Colonic mucosa (tissue), 4 donors: ENCODE data around the gene ARHGEF10L. TPM values are rescaled to one million over a fixed set of nuclear protein-coding genes. Genes with fewer than 3 reads are reported as not detected.

Source experiments
- DNase-seq: peaks from one replicate; pipeline ENCODE4 v3.0.0-alpha.2; 2020
- H3K27ac ChIP-seq: fragments of 200-600 bp; one replicate; pipeline ENCODE4 v1.8.0; 2021
- H3K27me3 ChIP-seq: fragments of 200-600 bp; one replicate; pipeline ENCODE4 v1.8.0; 2021
- H3K36me3 ChIP-seq: fragments of 200-600 bp; one replicate; pipeline ENCODE4 v1.8.0; 2021
- H3K4me1 ChIP-seq: fragments of 200-600 bp; one replicate; pipeline ENCODE4 v1.8.0; 2021; ENCODE audit warnings: mild to moderate bottlenecking
- H3K4me3 ChIP-seq: fragments of 200-600 bp; one replicate; pipeline ENCODE4 v1.8.0; 2021
- H3K9ac ChIP-seq, 2 donors: one replicate each; pipeline ENCODE4 v1.7.0; 2013; ENCODE audit warnings: control low read depth in 2 of 2, low read depth in 2 of 2, low read length in 2 of 2
- H3K9me3 ChIP-seq: fragments of 200-600 bp; one replicate; pipeline ENCODE4 v1.8.0; 2021
- intact Hi-C: fragments of 100-400 bp; cut with DNase I; formaldehyde crosslinking; loops from one replicate; pipeline ENCODE4 v1.14.1; 2022
- total RNA-seq, 2 donors: library from RNA; stranded (reverse); fragmentation: NEBNext Ultra II Directional in 1 of 2; extraction: Animal tissue kit (Norgen Biotek cat#: 25700) in 1 of 2; gene quantifications; one replicate each; pipeline ENCODE4 v1.2.1, GENCODE V29; 2021
- TF ChIP-seq, protein P1 (sequence below): fragments of 200-600 bp; IDR thresholded peaks from one replicate; pipeline ENCODE4 v1.8.0; 2022; ENCODE audit warnings: antibody characterized with exemption, mild to moderate bottlenecking
- donor health status: healthy.
- donor health status: DM: no; HTN: no; CAD: no.
- donor health status: DM: no; HTN: no; CAD: no.

The ARHGEF10L gene
- total RNA-seq, 2 donors from 2014 or later, result 77.5 to 133 TPM

DNA sequence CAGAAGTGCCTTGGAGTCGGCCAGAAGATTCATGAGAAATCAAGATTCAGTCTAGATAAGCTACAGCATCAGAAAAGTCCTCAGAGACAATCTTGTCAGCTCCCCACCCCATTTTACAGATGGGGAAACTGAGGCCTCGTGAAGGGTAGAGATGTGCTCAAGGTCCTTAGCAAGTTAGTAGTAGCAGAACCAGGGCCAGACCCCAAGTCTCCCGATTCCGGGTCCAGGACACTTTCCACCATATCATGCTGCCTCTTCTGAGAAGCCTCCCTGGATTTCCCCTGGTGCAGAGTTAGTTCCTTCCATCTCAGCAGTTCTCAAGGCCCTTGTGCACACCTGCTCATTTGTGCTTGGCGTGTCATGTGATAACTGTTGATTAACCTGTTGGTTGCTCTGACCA, 124.1 kb downstream of the ARHGEF10L start:
- H3K36me3 ChIP-seq, result peaks cover 16% of the 10 kb centered on the region
- H3K9ac ChIP-seq, result no peak overlapping the region
- no peak for DNase-seq
- TF ChIP-seq, protein P1, sequence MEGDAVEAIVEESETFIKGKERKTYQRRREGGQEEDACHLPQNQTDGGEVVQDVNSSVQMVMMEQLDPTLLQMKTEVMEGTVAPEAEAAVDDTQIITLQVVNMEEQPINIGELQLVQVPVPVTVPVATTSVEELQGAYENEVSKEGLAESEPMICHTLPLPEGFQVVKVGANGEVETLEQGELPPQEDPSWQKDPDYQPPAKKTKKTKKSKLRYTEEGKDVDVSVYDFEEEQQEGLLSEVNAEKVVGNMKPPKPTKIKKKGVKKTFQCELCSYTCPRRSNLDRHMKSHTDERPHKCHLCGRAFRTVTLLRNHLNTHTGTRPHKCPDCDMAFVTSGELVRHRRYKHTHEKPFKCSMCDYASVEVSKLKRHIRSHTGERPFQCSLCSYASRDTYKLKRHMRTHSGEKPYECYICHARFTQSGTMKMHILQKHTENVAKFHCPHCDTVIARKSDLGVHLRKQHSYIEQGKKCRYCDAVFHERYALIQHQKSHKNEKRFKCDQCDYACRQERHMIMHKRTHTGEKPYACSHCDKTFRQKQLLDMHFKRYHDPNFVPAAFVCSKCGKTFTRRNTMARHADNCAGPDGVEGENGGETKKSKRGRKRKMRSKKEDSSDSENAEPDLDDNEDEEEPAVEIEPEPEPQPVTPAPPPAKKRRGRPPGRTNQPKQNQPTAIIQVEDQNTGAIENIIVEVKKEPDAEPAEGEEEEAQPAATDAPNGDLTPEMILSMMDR, result no peak
- H3K4me3 ChIP-seq, result no peak overlapping the region
- no peaks in the 10 kb centered on the region for H3K9me3 ChIP-seq
- intact Hi-C loops, result loop anchor here (5.0 to 10.0 kb wide), 2 partner anchors 164 to 431 kb away; no protein-coding TSS in a partner anchor
- no peak overlapping the region for H3K27ac ChIP-seq
- no peaks in the 10 kb centered on the region for H3K27me3 ChIP-seq
- no peaks in the 10 kb centered on the region for H3K4me1 ChIP-seq

DNA sequence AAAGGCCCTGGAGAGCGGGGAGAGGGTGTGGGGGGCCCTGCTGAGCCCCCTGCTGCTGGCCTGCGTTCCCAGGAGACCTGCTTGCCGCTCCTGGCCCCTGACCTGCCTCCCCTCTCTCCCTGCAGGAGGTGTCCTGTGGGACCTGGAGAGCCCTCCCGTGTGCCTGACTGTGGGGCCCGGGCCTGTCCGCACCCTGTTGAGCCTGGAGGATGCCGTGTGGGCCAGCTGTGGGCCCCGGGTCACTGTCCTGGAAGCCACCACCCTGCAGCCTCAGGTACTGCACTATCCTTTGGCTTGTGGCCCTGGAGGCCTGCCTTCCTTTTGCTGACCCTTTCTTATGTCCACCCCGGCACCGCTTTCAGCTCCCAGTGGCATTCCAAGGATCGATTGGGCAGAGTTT, 124.8 kb downstream of the ARHGEF10L start:
- TF ChIP-seq, protein P1, result no peak
- H3K36me3 ChIP-seq, result peaks cover 16% of the 10 kb centered on the region
- intact Hi-C loops, result loop anchor here (5.0 to 10.0 kb wide), 2 partner anchors 163 to 430 kb away; no protein-coding TSS in a partner anchor
- H3K27me3 ChIP-seq, result no peaks in the 10 kb centered on the region
- H3K27ac ChIP-seq, result no peak overlapping the region
- DNase-seq, result no peak
- no peak overlapping the region for H3K9ac ChIP-seq
- no peaks in the 10 kb centered on the region for H3K9me3 ChIP-seq
- H3K4me3 ChIP-seq, result no peak overlapping the region
- H3K4me1 ChIP-seq, result no peaks in the 10 kb centered on the region

DNA sequence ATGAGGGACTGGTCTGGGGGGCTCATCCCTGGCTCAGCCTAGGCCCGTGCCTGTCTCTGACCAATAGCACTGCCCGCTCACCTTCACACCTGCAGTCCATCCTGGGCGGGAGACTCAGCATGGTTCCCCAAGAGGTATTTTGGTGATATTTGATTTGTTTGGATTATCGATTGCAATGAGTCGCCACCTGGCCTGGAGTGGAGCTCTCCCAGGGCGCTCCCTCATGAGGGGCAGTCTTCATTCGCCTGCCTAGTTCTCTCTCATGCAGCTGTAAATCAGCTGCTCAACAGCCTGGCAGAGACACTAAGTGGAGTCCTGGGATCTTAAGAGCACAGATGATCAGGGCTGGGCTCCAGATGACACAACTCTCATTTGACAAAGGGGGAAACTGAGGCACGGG, 125.6 kb downstream of the ARHGEF10L start:
- Histone ChIP-seq H3K9me3 (no peaks in the 10 kb centered on the region), H3K4me1 (no peaks in the 10 kb centered on the region), H3K4me3 (no peak overlapping the region), H3K27ac (no peak overlapping the region), H3K27me3 (no peaks in the 10 kb centered on the region), H3K9ac (no peak overlapping the region), H3K36me3 (peaks cover 16% of the 10 kb centered on the region)
- intact Hi-C loops, result loop anchor here (10.0 kb wide), 1 partner anchor 430 kb away; no protein-coding TSS in a partner anchor
- no peak for DNase-seq
- TF ChIP-seq, protein P1, result no peak

DNA sequence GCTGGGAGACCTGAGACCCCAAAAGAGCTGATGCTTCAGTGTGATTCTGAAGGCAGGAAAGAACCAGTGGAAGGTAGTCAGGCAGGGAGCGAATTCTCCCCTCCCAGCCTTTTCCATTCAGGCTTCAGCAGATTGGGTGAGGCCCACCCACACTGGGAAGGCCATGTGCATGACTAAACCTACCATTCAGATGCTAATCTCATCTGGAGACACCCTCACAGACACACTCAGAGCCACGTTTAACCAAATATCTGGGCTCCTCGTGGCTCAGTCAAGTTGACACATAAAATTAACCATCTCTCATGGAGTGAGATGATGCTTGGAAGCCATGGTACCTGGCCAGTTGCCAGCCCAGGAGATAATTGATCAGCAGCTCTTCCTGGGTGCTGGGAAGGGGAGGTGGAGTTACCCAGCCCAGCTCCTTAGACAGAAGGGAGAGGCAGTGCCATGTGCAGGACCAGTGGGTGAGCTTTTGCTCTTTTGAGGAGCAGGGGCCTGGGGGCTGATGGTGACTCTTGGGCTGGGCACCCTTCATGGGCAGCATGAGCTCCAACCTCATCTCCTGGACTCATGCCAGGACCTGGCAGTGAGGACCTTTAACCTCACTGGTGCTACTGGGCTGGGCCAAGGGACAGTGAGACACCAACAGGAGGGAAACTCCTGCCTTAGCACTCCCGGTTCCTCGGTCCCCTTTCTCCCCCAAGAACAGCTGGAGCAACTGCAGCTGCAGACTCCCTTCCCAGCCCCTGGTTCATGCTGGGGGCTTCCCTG, 126.6 kb downstream of the ARHGEF10L start:
- no peaks in the 10 kb centered on the region for H3K9me3 ChIP-seq
- H3K4me3 ChIP-seq, result no peak overlapping the region
- H3K27me3 ChIP-seq, result no peaks in the 10 kb centered on the region
- DNase-seq, result no peak
- intact Hi-C loops, result loop anchor here (10.0 kb wide), 1 partner anchor 429 kb away; no protein-coding TSS in a partner anchor
- TF ChIP-seq, protein P1, result no peak
- H3K27ac ChIP-seq, result no peak overlapping the region
- H3K36me3 ChIP-seq, result peaks cover 16% of the 10 kb centered on the region
- no peaks in the 10 kb centered on the region for H3K4me1 ChIP-seq
- no peak overlapping the region for H3K9ac ChIP-seq

DNA sequence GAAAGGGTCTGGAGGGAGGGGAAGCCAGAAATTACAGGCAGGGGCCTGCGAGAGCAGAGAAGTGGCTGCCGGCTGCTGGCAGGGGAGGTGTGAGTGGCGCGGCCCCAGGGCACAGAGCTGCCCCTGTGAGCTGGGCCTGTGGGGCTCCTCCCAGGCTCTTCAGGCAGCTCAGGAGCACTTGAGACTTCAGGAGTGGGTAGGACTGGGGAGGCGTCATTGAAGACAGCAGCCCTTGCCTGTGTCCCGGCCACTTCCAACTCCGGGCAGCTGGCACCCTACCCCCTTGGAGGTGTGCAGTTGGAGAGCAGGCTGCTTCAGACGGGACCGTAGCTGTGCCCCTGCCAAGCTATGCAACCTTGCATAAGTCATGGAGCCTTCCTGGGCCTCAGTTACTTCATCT, 128.1 kb downstream of the ARHGEF10L start:
- Histone ChIP-seq H3K9me3 (no peaks in the 10 kb centered on the region), H3K27me3 (no peaks in the 10 kb centered on the region), H3K36me3 (peaks cover 12% of the 10 kb centered on the region), H3K27ac (no peak overlapping the region), H3K4me3 (no peak overlapping the region), H3K4me1 (no peaks in the 10 kb centered on the region), H3K9ac (no peak overlapping the region)
- DNase-seq, result no peak
- TF ChIP-seq, protein P1, result no peak
- intact Hi-C loops, result loop anchor here (10.0 kb wide), 1 partner anchor 427 kb away; no protein-coding TSS in a partner anchor
